ENCODE results near the gene CASP9.
"Not testable (repeated sequence)": the region's sequence is repeated elsewhere in the genome, so short reads cannot be mapped to it uniquely, and the experiment has no call there.

CASP9 gene

GRCh38 chr1:15526490-15527339, 2.7 kb upstream of the CASP9 start, which contains the start of gene DNAJC16:
Gene DNAJC16 (plus strand): TSS chr1:15526848. CDS start chr1:15529106, 2,258 bp downstream.
- Histone ChIP-seq H3K27ac (peak within 1 kb of the TSS; percentile 62 to 99 (median 96)), H3K4me3 (peak within 1 kb of the TSS; percentile 55 to 98 (median 74))

GRCh38 chr1:15526021-15526489, 2.0 kb upstream of the CASP9 start:
- Histone ChIP-seq H3K27ac (peak overlapping the region in 20 of 21 experiments; percentile 29 to 99 (median 95)), H3K4me3 (peak overlapping the region; percentile 5 to 98 (median 74))

- H3K4me3 ChIP-seq: peak overlapping the region; percentile 42 to 74 (median 70)
- peak overlapping the region; percentile 18 to 99 (median 95) for H3K27ac ChIP-seq
Observed at GRCh38 chr1:15525050-15526020, 1.3 kb upstream of the CASP9 start.

- Histone ChIP-seq H3K27ac (peak overlapping the region; percentile 70 to 99 (median 95)), H3K4me3 (peak overlapping the region; percentile 43 to 72 (median 67))
Observed at GRCh38 chr1:15524283-15525049, 451 bp upstream of the CASP9 start.

GRCh38 chr1:15523104-15524020, 653 bp downstream of the CASP9 start:
- Histone ChIP-seq H3K27ac (peak overlapping the region; percentile 16 to 99 (median 95)), H3K4me3 (peak overlapping the region; percentile 43 to 72 (median 67))

GRCh38 chr1:15522551-15522950, 1.5 kb downstream of the CASP9 start:
- peak overlapping the region in 1 of 21 experiments; percentile 32 for H3K27ac ChIP-seq
- H3K4me3 ChIP-seq: no peak overlapping the region

GRCh38 chr1:15521206-15521906, 2.7 kb downstream of the CASP9 start:
- not testable (repeated sequence) for H3K4me3 ChIP-seq, H3K27ac ChIP-seq

GRCh38 chr1:15519625-15520024, 4.4 kb downstream of the CASP9 start:
- Histone ChIP-seq H3K27ac (no peak overlapping the region), H3K4me3 (no peak overlapping the region)

GRCh38 chr1:15515022-15515663, 8.9 kb downstream of the CASP9 start:
- H3K4me3 ChIP-seq: no peak overlapping the region
- no peak overlapping the region for H3K27ac ChIP-seq

- peak overlapping the region in 1 of 21 experiments; percentile 18 for H3K27ac ChIP-seq
- H3K4me3 ChIP-seq: not testable (repeated sequence)
Observed at GRCh38 chr1:15514557-15514956, 9.5 kb downstream of the CASP9 start.

GRCh38 chr1:15513919-15514318, 10.1 kb downstream of the CASP9 start:
- Histone ChIP-seq H3K4me3 (no peak overlapping the region), H3K27ac (peak overlapping the region in 1 of 21 experiments; percentile 18)

GRCh38 chr1:15513192-15513591, 10.8 kb downstream of the CASP9 start:
- H3K27ac ChIP-seq: no peak overlapping the region
- H3K4me3 ChIP-seq: no peak overlapping the region

- no peak overlapping the region for H3K27ac ChIP-seq
Observed at GRCh38 chr1:15510611-15511405, 13.2 kb downstream of the CASP9 start.

GRCh38 chr1:15509586-15509985, 14.4 kb downstream of the CASP9 start:
- no peak overlapping the region for H3K27ac ChIP-seq
- H3K4me3 ChIP-seq: no peak overlapping the region

More at GRCh38 chr1:15510611-15511405, 13.2 kb downstream of the CASP9 start:
- H3K4me3 ChIP-seq: no peak overlapping the region

GRCh38 chr1:15508700-15509487, 15.1 kb downstream of the CASP9 start:
- no peak overlapping the region for H3K4me3 ChIP-seq
- no peak overlapping the region for H3K27ac ChIP-seq

GRCh38 chr1:15507278-15507677, 16.7 kb downstream of the CASP9 start:
- H3K27ac ChIP-seq: no peak overlapping the region
- no peak overlapping the region for H3K4me3 ChIP-seq

Data from skin epidermis (tissue), 12 donors.